Activated CD4-positive, alpha-beta T cell treated with anti-CD3 and anti-CD28 coated beads, Interleukin-2, amount 10 ng/mL, durations not matched to agents 7 days and 5 days (primary cell): ENCODE results near the gene TAF1C. TPM values are rescaled to one million over a fixed set of nuclear protein-coding genes. Genes with fewer than 3 reads are reported as not detected.
"Not testable (repeated sequence)": the region's sequence is repeated elsewhere in the genome, so short reads cannot be mapped to it uniquely, and the experiment has no call there.

Source experiments
- CTCF ChIA-PET: fragments of 350-600 bp; sonication (Branson Sonifier 250); formaldehyde crosslinking; loops from one replicate; lab custom pipeline; 2021; ENCODE audit warnings: antibody characterized with exemption; lab: Charles Lee
- POLR2A ChIA-PET: fragments of 350-600 bp; sonication (Branson Sonifier 250); formaldehyde crosslinking; loops from one replicate; lab custom pipeline; 2021; ENCODE audit warnings: antibody characterized with exemption; lab: Charles Lee
- DNase-seq: peaks from one replicate; pipeline ENCODE4 v3.0.0-alpha.2; 2020
- H3K27ac Mint-ChIP-seq: one replicate; pipeline ENCODE4 v1.8.0; 2021; ENCODE audit warnings: mild to moderate bottlenecking, moderate library complexity, mixed read lengths
- H3K27me3 Mint-ChIP-seq: one replicate; pipeline ENCODE4 v1.8.0; 2021; ENCODE audit warnings: mixed read lengths
- H3K36me3 Mint-ChIP-seq: one replicate; pipeline ENCODE4 v1.8.0; 2021; ENCODE audit warnings: low read depth, mixed read lengths
- H3K4me1 Mint-ChIP-seq: one replicate; pipeline ENCODE4 v1.8.0; 2021; ENCODE audit warnings: mixed read lengths
- H3K4me3 Mint-ChIP-seq: one replicate; pipeline ENCODE4 v1.8.0; 2021; ENCODE audit warnings: mild to moderate bottlenecking, moderate library complexity, mixed read lengths
- H3K9me3 Mint-ChIP-seq: one replicate; pipeline ENCODE4 v1.8.0; 2021; ENCODE audit warnings: mixed read lengths
- total RNA-seq, 2 experiments: library from RNA; stranded (reverse); gene quantifications; one replicate each; pipeline ENCODE4 v1.2.3, GENCODE V29; 2021

Gene TAF1C
- total RNA-seq, 2 experiments from 2014 or later = 52.1 to 60.8 TPM

DNA sequence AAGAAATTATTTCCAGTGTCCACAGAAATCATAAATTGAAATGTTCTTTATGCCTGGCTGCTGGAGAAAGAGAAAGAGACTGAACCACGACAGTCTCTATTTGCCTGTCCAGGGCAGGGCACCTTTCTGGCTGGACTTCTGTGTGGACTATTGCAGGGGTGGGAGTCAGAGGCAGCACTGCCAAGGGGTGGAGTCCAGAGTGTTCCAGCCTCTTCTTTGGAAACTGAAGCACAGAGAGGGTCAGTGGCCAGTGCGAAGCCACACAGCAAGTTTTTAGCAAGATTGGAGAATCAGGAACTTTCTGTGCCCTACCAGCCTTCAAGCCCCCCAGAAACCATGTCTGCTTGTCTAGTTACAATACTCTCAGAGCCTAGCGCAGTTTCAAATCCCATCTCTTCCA is 37.7 kb upstream of the TAF1C start:
- Mint-ChIP-seq H3K4me3 (no peak overlapping the region), H3K27me3 (no peaks in the 10 kb centered on the region), H3K36me3 (no peaks in the 10 kb centered on the region), H3K4me1 (no peaks in the 10 kb centered on the region), H3K9me3 (no peaks in the 10 kb centered on the region), H3K27ac (no peak overlapping the region)
- ChIA-PET CTCF (no interaction called here), POLR2A (no interaction called here)
- no peak for DNase-seq

DNA sequence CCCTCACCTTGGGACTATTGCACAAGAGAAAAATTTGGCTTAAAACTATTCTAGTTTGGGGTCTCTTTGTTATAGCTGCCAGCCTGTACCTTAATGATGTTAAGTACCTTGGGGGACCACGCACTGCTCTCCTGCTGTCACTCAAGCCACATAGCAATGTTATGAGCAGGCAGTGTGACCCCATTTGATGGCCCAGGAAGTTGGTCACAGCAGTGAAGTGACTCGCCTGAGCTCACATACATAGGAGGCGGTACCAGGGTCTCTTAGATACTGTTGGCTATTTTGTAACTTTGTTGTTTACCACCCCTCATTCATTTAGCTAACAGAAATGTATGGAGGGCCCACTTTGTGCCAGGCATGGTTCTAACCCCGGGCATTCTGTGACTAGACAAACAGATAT is 36.6 kb upstream of the TAF1C start:
- CTCF ChIA-PET = no interaction called here
- no peak overlapping the region for H3K4me3 Mint-ChIP-seq
- H3K27me3 Mint-ChIP-seq = no peaks in the 10 kb centered on the region
- H3K27ac Mint-ChIP-seq = no peak overlapping the region
- no peaks in the 10 kb centered on the region for H3K36me3 Mint-ChIP-seq
- H3K4me1 Mint-ChIP-seq = no peaks in the 10 kb centered on the region
- POLR2A ChIA-PET = no interaction called here
- DNase-seq = no peak
- H3K9me3 Mint-ChIP-seq = no peaks in the 10 kb centered on the region

DNA sequence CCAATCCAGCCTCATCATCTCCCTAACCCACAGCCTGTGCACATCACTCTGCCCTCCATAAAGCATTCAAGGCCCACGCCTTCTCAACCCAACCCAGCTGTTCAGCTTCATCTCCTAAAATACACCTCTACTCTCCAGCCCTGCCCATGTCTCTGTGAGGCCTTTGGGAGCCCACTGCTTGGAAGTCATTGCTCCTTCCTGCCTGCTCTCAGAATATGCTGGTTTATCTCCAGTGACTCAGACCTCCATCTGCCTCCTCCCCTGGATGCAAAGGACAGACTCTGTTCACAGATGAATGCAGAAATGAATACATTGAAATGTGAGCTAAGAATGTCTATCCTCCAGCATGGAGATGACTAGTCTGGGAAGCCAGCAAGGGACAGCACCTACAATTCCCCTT is 34.0 kb upstream of the TAF1C start:
- H3K4me1 Mint-ChIP-seq = no peaks in the 10 kb centered on the region
- POLR2A ChIA-PET = no interaction called here
- no peak overlapping the region for H3K4me3 Mint-ChIP-seq
- no peaks in the 10 kb centered on the region for H3K36me3 Mint-ChIP-seq
- no peaks in the 10 kb centered on the region for H3K27me3 Mint-ChIP-seq
- no peak overlapping the region for H3K27ac Mint-ChIP-seq
- no peaks in the 10 kb centered on the region for H3K9me3 Mint-ChIP-seq
- DNase-seq = no peak
- CTCF ChIA-PET = interaction anchor here (1.7 kb wide), 1 partner anchor 16 kb away, joined by 4 read pairs; no protein-coding TSS in a partner anchor

DNA sequence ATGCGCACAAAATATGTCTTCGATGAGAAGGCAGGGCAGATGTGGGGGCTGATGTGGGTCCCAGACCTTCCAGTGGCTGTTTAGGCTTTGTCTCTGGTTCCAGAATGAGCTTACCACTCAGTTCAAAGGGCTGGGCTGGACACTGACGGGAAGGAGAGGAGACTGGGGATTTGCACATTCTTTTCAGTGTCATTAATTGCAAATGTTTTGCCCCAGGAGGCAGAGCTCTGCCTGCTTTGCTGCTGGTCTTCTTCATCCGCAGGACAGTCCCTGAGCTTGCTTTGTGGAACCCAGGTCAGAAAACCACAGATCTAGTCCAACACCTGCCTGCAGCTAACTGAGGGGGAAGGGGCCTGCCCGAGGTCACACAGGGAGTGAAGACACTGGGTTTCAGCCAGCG is 32.1 kb upstream of the TAF1C start:
- no peaks in the 10 kb centered on the region for H3K27me3 Mint-ChIP-seq
- no peak overlapping the region for H3K4me3 Mint-ChIP-seq
- no peak overlapping the region for H3K27ac Mint-ChIP-seq
- no peaks in the 10 kb centered on the region for H3K9me3 Mint-ChIP-seq
- POLR2A ChIA-PET = no interaction called here
- no peak for DNase-seq
- CTCF ChIA-PET = no interaction called here
- H3K36me3 Mint-ChIP-seq = no peaks in the 10 kb centered on the region
- H3K4me1 Mint-ChIP-seq = no peaks in the 10 kb centered on the region

DNA sequence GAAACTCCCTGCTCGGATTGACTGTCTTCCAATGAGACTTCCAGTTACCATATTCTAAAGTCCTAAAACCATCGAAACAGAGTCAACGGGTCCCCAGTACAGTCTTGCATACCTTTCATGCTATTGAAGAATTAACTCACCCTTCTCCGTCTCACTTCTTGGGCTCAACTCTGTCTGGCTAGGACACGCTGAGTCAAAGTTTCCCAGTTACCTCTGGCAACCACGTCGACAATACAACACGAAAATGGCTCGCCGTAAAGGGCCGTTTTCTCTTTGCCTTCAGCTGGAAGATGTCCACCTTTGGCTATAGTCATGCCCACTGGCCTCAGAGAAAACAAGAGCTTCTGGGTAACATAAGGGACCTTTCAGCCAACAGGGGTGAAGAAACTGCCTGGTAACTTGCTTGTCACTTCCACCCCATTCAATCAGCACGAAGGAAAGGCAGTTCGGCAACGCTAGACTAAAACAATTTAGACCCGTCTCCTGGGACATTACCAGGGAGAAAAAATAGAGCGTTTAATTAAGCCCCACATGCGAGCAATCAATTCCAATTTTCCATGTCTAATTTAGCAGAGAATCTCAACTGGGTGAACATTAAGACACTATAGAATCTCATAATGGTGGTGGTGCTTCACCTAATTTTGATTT is 31.4 kb upstream of the TAF1C start:
- no peak overlapping the region for H3K4me3 Mint-ChIP-seq
- ChIA-PET POLR2A (no interaction called here), CTCF (no interaction called here)
- no peaks in the 10 kb centered on the region for H3K9me3 Mint-ChIP-seq
- H3K27me3 Mint-ChIP-seq = no peaks in the 10 kb centered on the region
- no peaks in the 10 kb centered on the region for H3K4me1 Mint-ChIP-seq
- H3K36me3 Mint-ChIP-seq = no peaks in the 10 kb centered on the region
- H3K27ac Mint-ChIP-seq = no peak overlapping the region
- DNase-seq = no peak

DNA sequence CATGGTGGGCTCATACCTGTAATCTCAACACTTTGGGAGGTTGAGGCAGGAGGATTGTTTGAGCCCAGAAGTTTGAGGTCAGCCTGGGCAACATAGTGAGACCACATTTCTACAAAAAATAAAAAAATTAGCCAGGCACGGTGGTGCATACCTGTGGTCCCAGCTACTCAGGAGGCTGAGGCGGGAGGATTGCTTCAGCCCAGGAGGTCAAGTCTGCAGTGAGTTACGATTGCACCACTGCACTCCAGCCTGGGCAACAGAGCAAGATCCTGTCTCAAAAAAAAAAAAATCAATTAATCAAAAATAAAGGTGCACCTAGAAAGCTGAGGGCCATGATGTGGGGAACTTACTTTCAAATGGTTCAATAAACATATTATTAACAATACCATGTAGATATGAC is 29.3 kb upstream of the TAF1C start:
- not testable (repeated sequence) for H3K27ac Mint-ChIP-seq

DNA sequence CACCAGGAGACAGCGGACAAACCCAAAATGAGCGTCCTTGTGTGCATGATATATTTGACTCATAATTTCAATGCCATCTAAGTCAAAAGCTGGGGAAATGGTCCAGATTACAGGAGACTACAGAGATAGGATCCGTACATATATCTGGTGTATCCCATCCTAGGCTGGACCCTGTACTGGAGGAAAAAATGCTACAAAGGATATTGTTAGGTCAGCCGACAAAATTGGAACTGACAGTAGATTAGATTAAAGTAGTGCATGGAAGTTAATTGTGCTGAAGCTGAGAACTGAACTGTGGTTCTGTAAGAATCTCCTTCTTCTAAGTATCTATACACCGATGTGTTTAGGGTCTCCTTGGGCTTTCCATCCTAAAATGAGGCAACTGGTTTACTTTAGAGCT is 28.7 kb upstream of the TAF1C start:
- Mint-ChIP-seq H3K4me3 (no peak overlapping the region), H3K36me3 (no peaks in the 10 kb centered on the region), H3K9me3 (no peaks in the 10 kb centered on the region), H3K27ac (no peak overlapping the region), H3K4me1 (no peaks in the 10 kb centered on the region), H3K27me3 (peaks cover 4% of the 10 kb centered on the region)
- POLR2A ChIA-PET = no interaction called here
- DNase-seq = no peak
- CTCF ChIA-PET = interaction anchor here (1.1 kb wide), 1 partner anchor 28 kb away, joined by 4 read pairs; no protein-coding TSS in a partner anchor

More for the DNA sequence above, 29.3 kb upstream of the TAF1C start:
- CTCF ChIA-PET, H3K4me3 Mint-ChIP-seq, H3K4me1 Mint-ChIP-seq, POLR2A ChIA-PET, H3K36me3 Mint-ChIP-seq, DNase-seq, H3K27me3 Mint-ChIP-seq, H3K9me3 Mint-ChIP-seq: not testable (repeated sequence)

DNA sequence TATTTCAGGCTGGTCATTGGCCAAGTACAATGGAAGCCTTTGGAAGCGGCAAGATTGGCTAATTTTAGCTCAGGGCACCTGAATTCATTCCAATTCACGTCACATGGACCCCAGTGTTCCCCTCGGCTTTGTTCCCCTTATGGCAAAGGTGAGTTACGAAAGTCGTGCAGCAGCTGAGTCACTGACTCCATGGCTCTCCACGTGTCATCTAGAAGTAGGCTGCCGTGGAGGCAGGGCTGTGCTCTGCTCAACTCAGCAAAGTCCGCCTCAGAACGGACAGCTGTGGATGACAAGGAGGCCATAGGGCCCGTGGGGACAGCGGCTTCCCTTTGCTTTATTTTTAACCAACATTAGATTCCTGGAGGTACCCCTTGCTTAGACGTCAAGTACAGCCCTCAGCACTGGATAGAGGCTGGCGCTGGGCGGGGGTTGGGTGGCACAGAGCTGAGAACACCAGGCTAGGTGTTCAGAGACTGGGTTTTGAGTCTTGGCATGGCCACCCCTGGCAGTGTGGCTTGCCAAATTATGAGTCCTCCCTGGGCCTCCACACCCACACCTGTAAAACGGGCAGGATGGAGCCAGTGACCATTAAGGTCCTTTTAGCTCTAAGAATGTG is 27.7 kb upstream of the TAF1C start:
- H3K4me1 Mint-ChIP-seq = no peaks in the 10 kb centered on the region
- H3K27me3 Mint-ChIP-seq = peaks cover 4% of the 10 kb centered on the region
- H3K4me3 Mint-ChIP-seq = no peak overlapping the region
- ChIA-PET POLR2A (no interaction called here), CTCF (interaction anchor here (1.1 kb wide), 1 partner anchor 27 kb away, joined by 4 read pairs; no protein-coding TSS in a partner anchor)
- no peak overlapping the region for H3K27ac Mint-ChIP-seq
- H3K36me3 Mint-ChIP-seq = no peaks in the 10 kb centered on the region
- no peaks in the 10 kb centered on the region for H3K9me3 Mint-ChIP-seq
- no peak for DNase-seq

DNA sequence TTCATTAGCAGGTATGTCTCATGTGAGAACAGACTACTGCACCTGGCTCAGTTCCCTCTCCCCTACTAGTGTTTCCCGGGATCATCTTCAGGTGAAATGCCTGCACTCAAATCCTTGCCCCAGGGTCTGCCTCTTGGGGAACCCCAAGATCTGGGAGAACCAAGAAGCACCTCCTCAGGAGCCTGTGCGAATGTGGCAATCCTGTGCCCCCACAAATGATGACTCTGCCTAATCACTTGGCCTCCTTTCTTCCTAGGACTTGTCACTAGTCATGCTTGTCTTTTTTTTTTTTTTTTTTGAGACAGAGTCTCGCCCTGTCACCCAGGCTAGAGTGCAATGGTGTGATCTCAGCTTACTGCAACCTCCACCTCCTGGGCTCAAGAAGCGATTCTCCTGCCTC is 25.8 kb upstream of the TAF1C start:
- H3K4me3 Mint-ChIP-seq = no peak overlapping the region
- H3K4me1 Mint-ChIP-seq = no peaks in the 10 kb centered on the region
- ChIA-PET POLR2A (no interaction called here), CTCF (no interaction called here)
- no peaks in the 10 kb centered on the region for H3K9me3 Mint-ChIP-seq
- no peak for DNase-seq
- H3K27me3 Mint-ChIP-seq = peaks cover 4% of the 10 kb centered on the region
- H3K36me3 Mint-ChIP-seq = no peaks in the 10 kb centered on the region
- H3K27ac Mint-ChIP-seq = no peak overlapping the region

DNA sequence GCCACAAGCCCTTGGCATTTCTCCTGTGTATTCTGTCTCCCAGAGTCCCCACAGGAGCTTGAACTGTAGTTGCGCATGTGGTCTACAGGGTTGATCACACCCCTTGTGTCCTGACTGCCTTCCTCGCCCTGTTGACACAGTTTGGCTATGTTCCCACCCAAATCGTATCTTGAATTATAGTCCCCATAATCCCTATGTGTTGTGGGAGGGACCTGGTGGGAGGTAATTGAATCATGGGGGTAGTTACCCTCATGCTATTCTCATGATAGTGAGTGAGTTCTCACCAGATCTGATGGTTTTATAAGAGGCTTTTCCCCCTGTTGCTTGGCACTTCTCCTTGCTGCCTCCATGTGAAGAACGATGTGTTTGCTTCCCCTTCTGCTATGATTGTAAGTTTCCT is 25.3 kb upstream of the TAF1C start:
- ChIA-PET POLR2A (no interaction called here), CTCF (no interaction called here)
- Mint-ChIP-seq H3K27me3 (peaks cover 4% of the 10 kb centered on the region), H3K9me3 (no peaks in the 10 kb centered on the region), H3K36me3 (no peaks in the 10 kb centered on the region), H3K27ac (no peak overlapping the region), H3K4me3 (no peak overlapping the region), H3K4me1 (no peaks in the 10 kb centered on the region)
- DNase-seq = no peak

DNA sequence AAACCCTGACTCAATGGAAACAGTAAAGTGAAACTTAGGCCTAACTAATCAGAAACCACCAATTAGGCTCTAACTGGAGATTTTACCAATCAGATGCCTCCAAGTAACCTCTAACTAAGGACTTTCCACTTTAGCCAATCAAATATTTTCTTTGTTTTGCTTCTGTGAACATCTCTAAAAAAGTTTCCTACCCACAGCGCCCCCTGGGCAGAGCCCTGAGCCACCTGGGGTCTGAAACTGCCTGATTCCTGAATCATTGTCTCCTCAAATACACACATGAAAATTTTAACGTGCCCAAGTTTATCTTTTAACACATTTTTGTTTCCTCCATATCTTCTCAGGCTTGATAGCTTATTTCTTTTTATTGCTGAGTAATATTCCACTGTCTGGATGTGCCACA is 23.1 kb upstream of the TAF1C start:
- POLR2A ChIA-PET = no interaction called here
- Mint-ChIP-seq H3K4me1 (no peaks in the 10 kb centered on the region), H3K4me3 (no peak overlapping the region), H3K27ac (no peak overlapping the region), H3K9me3 (no peaks in the 10 kb centered on the region), H3K27me3 (peaks cover 4% of the 10 kb centered on the region), H3K36me3 (no peaks in the 10 kb centered on the region)
- CTCF ChIA-PET = no interaction called here
- DNase-seq = no peak

DNA sequence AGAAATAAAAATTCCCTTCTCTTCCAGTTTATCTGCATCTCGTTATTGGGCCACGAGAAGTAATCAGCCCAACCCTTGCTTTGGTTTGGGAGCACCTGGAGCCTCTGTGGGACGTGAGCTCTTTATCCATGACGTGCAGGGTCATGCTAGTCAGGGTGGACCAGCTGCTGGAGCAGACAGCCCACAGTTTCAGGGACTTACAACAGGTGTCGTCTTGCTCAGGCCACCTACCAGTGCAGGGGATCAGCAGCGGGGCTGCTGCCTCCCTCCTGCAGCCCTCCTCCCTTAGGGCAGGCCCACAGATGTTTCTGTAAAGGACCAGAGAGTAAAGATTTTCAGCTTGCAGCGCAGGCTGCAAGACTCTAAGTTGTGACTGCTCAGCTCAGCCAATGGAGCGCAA is 21.0 kb upstream of the TAF1C start:
- H3K4me3 Mint-ChIP-seq = no peak overlapping the region
- CTCF ChIA-PET = interaction anchor here (1.8 kb wide), 1 partner anchor 21 kb away, joined by 7 read pairs; the partner anchor contains the start of gene TAF1C
- no peak for DNase-seq

DNA sequence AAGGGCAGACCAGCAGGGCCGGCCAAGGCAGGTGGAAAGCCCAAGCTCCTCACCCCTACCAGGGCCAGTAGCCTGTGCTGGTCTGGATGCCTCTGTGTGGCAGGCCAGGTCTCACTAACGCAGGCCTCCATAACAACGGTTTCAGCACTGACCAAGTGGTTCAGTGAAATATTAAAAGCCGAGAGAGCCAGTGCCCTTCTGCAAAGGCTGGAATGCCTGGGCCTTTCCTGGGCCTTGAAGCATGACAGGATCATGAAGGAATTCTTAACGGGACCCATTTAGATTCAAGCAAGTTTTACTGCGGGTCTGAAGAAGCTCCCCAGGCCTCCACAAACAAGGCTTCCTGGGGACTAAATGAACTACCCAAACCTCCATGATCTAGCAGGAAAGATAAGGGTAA is 20.4 kb upstream of the TAF1C start:
- POLR2A ChIA-PET = no interaction called here
- CTCF ChIA-PET = interaction anchor here (1.8 kb wide), 1 partner anchor 20 kb away, joined by 7 read pairs; the partner anchor contains the start of gene TAF1C
- Mint-ChIP-seq H3K4me3 (no peak overlapping the region), H3K9me3 (no peaks in the 10 kb centered on the region), H3K4me1 (no peaks in the 10 kb centered on the region), H3K36me3 (no peaks in the 10 kb centered on the region), H3K27me3 (no peaks in the 10 kb centered on the region), H3K27ac (no peak overlapping the region)
- no peak for DNase-seq

More for the DNA sequence above, 21.0 kb upstream of the TAF1C start:
- H3K4me1 Mint-ChIP-seq = no peaks in the 10 kb centered on the region
- no peak overlapping the region for H3K27ac Mint-ChIP-seq
- no peaks in the 10 kb centered on the region for H3K9me3 Mint-ChIP-seq
- no peaks in the 10 kb centered on the region for H3K36me3 Mint-ChIP-seq
- peaks cover 4% of the 10 kb centered on the region for H3K27me3 Mint-ChIP-seq
- POLR2A ChIA-PET = no interaction called here
